ENCODE data around the gene AEBP1. TPM values are rescaled to one million over a fixed set of nuclear protein-coding genes. Genes with fewer than 3 reads are reported as not detected.

Gene AEBP1
- total RNA-seq, 1 donor, result 267 TPM

- peaks cover 43% of the 10 kb centered on the region for H4K20me1 ChIP-seq (ENCODE audit: insufficient read depth, low read length)
- no peak for TF ChIP-seq CTCF (IDR thresholded peaks at IDR 0.05; ENCODE audit: extremely low read depth, low read depth, low read length)
These were observed 43.8 kb upstream of the AEBP1 start for GRCh38 chr7:44060091-44060947.

GRCh38 chr7:44060948-44061644 lies 43.0 kb upstream of the AEBP1 start:
- Histone ChIP-seq H3K9me3 (ENCODE audit: low read depth, low read length) (no peaks in the 10 kb centered on the region), H3K27ac (ENCODE audit: low read depth, low read length) (no peak overlapping the region), H4K20me1 (ENCODE audit: insufficient read depth, low read length) (peaks cover 39% of the 10 kb centered on the region), H3K27me3 (ENCODE audit: insufficient read depth, low read length) (no peaks in the 10 kb centered on the region), H2AFZ (ENCODE audit: low read length) (no peak overlapping the region), H3K4me2 (ENCODE audit: insufficient read depth, low read length) (no peak overlapping the region), H3K79me2 (ENCODE audit: insufficient read depth, low read length) (peaks cover 3% of the 10 kb centered on the region), H3K4me3 (ENCODE audit: insufficient read depth, low read length) (no peak overlapping the region), H3K4me1 (ENCODE audit: insufficient read depth, low read length) (peaks cover 8% of the 10 kb centered on the region), H3K36me3 (ENCODE audit: insufficient read depth, low read length) (peaks cover 59% of the 10 kb centered on the region)
- no peak for TF ChIP-seq CTCF (IDR thresholded peaks at IDR 0.05; ENCODE audit: extremely low read depth, low read depth, low read length)
- no peak for DNase-seq (ENCODE audit: insufficient read length, low spot score, missing footprints)

More at GRCh38 chr7:44060091-44060947, 43.8 kb upstream of the AEBP1 start:
- H3K27me3 ChIP-seq (ENCODE audit: insufficient read depth, low read length), result no peaks in the 10 kb centered on the region
- no peak overlapping the region for H2AFZ ChIP-seq (ENCODE audit: low read length)
- H3K4me3 ChIP-seq (ENCODE audit: insufficient read depth, low read length), result no peak overlapping the region
- no peak overlapping the region for H3K4me2 ChIP-seq (ENCODE audit: insufficient read depth, low read length)
- peak; percentile 49 for DNase-seq (ENCODE audit: insufficient read length, low spot score, missing footprints)
- no peaks in the 10 kb centered on the region for H3K9me3 ChIP-seq (ENCODE audit: low read depth, low read length)
- H3K27ac ChIP-seq (ENCODE audit: low read depth, low read length), result no peak overlapping the region
- peaks cover 3% of the 10 kb centered on the region for H3K4me1 ChIP-seq (ENCODE audit: insufficient read depth, low read length)
- H3K79me2 ChIP-seq (ENCODE audit: insufficient read depth, low read length), result peaks cover 10% of the 10 kb centered on the region
- peaks cover 61% of the 10 kb centered on the region for H3K36me3 ChIP-seq (ENCODE audit: insufficient read depth, low read length)

- no peak overlapping the region for H2AFZ ChIP-seq (ENCODE audit: low read length)
- TF ChIP-seq CTCF (IDR thresholded peaks at IDR 0.05; ENCODE audit: extremely low read depth, low read depth, low read length), result no peak
- H3K36me3 ChIP-seq (ENCODE audit: insufficient read depth, low read length), result peaks cover 53% of the 10 kb centered on the region
These were observed 42.4 kb upstream of the AEBP1 start for GRCh38 chr7:44061645-44062179.

More at GRCh38 chr7:44061645-44062179, 42.4 kb upstream of the AEBP1 start:
- Histone ChIP-seq H3K79me2 (ENCODE audit: insufficient read depth, low read length) (no peaks in the 10 kb centered on the region), H3K27ac (ENCODE audit: low read depth, low read length) (no peak overlapping the region), H3K4me2 (ENCODE audit: insufficient read depth, low read length) (no peak overlapping the region), H3K27me3 (ENCODE audit: insufficient read depth, low read length) (no peaks in the 10 kb centered on the region), H3K4me1 (ENCODE audit: insufficient read depth, low read length) (peaks cover 8% of the 10 kb centered on the region), H3K9me3 (ENCODE audit: low read depth, low read length) (no peaks in the 10 kb centered on the region), H3K4me3 (ENCODE audit: insufficient read depth, low read length) (no peak overlapping the region), H4K20me1 (ENCODE audit: insufficient read depth, low read length) (peaks cover 33% of the 10 kb centered on the region)
- DNase-seq (ENCODE audit: insufficient read length, low spot score, missing footprints), result peak; percentile 53

Measured in osteoblast (primary cell).